Activated CD8-positive, alpha-beta memory T cell treated with anti-CD3 and anti-CD28 coated beads, Interleukin-2, amount 10 ng/mL, durations not matched to agents 7 days and 5 days (primary cell): ENCODE measurements around the gene TMEM131L. TPM values are rescaled to one million over a fixed set of nuclear protein-coding genes. Genes with fewer than 3 reads are reported as not detected.

Source experiments
- ATAC-seq: fragments of 150-1000 bp; cut with Tn5 transposase; one replicate; pipeline ENCODE4 v1.10.0; 2021; ENCODE audit warnings: moderate library complexity
- CTCF ChIA-PET: fragments of 350-600 bp; sonication (Branson Sonifier 250); formaldehyde crosslinking; loops from one replicate; lab custom pipeline; 2021; ENCODE audit warnings: antibody characterized with exemption; lab: Charles Lee
- DNase-seq: peaks from one replicate; pipeline ENCODE4 v3.0.0-alpha.2; 2020
- H3K27ac Mint-ChIP-seq: one replicate; pipeline ENCODE4 v1.8.0; 2021; ENCODE audit warnings: mild to moderate bottlenecking, mixed read lengths
- H3K27me3 Mint-ChIP-seq: one replicate; pipeline ENCODE4 v1.8.0; 2021; ENCODE audit warnings: mixed read lengths
- H3K36me3 Mint-ChIP-seq: one replicate; pipeline ENCODE4 v1.8.0; 2021; ENCODE audit warnings: mild to moderate bottlenecking, mixed read lengths
- H3K4me1 Mint-ChIP-seq: one replicate; pipeline ENCODE4 v1.8.0; 2021; ENCODE audit warnings: mixed read lengths
- H3K4me3 Mint-ChIP-seq: one replicate; pipeline ENCODE4 v1.8.0; 2021; ENCODE audit warnings: mild to moderate bottlenecking, moderate library complexity, mixed read lengths
- H3K9me3 Mint-ChIP-seq: one replicate; pipeline ENCODE4 v1.8.0; 2022; ENCODE audit warnings: low read depth, mixed read lengths
- total RNA-seq, 2 experiments: library from RNA; stranded (reverse); gene quantifications; one replicate each; pipeline ENCODE4 v1.2.3, GENCODE V29; 2021

TMEM131L gene
- total RNA-seq, 2 experiments from 2014 or later, result 29.2 to 34.0 TPM

- Mint-ChIP-seq H3K4me3 (no peak overlapping the region), H3K4me1 (peaks cover 6% of the 10 kb centered on the region), H3K9me3 (no peaks in the 10 kb centered on the region), H3K27me3 (no peaks in the 10 kb centered on the region), H3K36me3 (peaks cover 39% of the 10 kb centered on the region), H3K27ac (no peak overlapping the region)
- ATAC-seq, result no peak
- DNase-seq, result no peak
- CTCF ChIA-PET, result interaction anchor here (0.7 kb wide), 1 partner anchor 21 kb away, joined by 3 read pairs; no protein-coding TSS in a partner anchor
Observed at GRCh38 chr4:153622778-153623240, 156.6 kb downstream of the TMEM131L start.

GRCh38 chr4:153623491-153623890 is 157.3 kb downstream of the TMEM131L start:
- Mint-ChIP-seq H3K27me3 (no peaks in the 10 kb centered on the region), H3K36me3 (peaks cover 39% of the 10 kb centered on the region), H3K27ac (peak overlapping the region; percentile 6), H3K4me3 (no peak overlapping the region), H3K9me3 (no peaks in the 10 kb centered on the region), H3K4me1 (peaks cover 6% of the 10 kb centered on the region)
- ATAC-seq (no peak), DNase-seq (no peak)
- CTCF ChIA-PET, result no interaction called here

DNA sequence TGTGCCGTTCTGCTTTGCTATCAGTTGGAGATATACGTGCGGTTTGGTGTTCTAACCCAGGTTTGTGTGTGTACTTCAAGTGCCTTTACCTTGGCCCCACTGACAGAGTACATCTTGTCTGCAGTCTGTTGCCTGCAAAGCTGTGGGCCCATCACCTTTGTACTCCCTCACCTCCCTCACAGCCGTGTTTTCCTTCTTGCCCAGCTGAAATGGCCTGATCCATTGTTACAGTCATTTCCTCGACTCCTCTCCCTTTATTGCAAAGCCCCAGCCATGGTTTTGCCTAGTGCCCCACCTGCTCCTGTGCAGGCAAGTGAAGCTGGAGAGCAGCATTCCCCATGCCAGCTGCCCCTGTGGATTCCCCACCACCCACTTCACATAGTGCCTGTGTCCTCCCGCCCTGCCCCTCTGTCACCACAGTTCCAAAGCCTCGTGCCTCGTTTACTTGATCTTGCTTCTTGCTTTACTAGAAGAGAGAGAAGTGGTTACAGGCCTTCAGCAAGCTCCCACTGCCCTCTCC is 162.7 kb downstream of the TMEM131L start:
- no peaks in the 10 kb centered on the region for H3K27me3 Mint-ChIP-seq
- DNase-seq (no peak), ATAC-seq (no peak)
- no peaks in the 10 kb centered on the region for H3K4me1 Mint-ChIP-seq
- CTCF ChIA-PET, result interaction anchor here (0.7 kb wide), 1 partner anchor 15 kb away, joined by 3 read pairs; no protein-coding TSS in a partner anchor
- no peaks in the 10 kb centered on the region for H3K9me3 Mint-ChIP-seq
- peaks cover 52% of the 10 kb centered on the region for H3K36me3 Mint-ChIP-seq
- no peak overlapping the region for H3K27ac Mint-ChIP-seq
- no peak overlapping the region for H3K4me3 Mint-ChIP-seq

GRCh38 chr4:153629776-153630175 is 163.6 kb downstream of the TMEM131L start:
- CTCF ChIA-PET, result interaction anchor here (2.3 kb wide), 1 partner anchor 13 kb away, joined by 12 read pairs; no protein-coding TSS in a partner anchor
- no peaks in the 10 kb centered on the region for H3K9me3 Mint-ChIP-seq

GRCh38 chr4:153634738-153635353 is 168.7 kb downstream of the TMEM131L start:
- H3K27ac Mint-ChIP-seq, result no peak overlapping the region
- H3K4me1 Mint-ChIP-seq, result no peaks in the 10 kb centered on the region
- H3K9me3 Mint-ChIP-seq, result no peaks in the 10 kb centered on the region
- CTCF ChIA-PET, result interaction anchor here (1.0 to 3.2 kb wide), 9 partner anchors 9 to 289 kb away, joined by 3 to 19 read pairs (median 4); no protein-coding TSS in a partner anchor
- ATAC-seq, result no peak
- H3K36me3 Mint-ChIP-seq, result peaks cover 48% of the 10 kb centered on the region
- no peaks in the 10 kb centered on the region for H3K27me3 Mint-ChIP-seq
- DNase-seq, result no peak
- no peak overlapping the region for H3K4me3 Mint-ChIP-seq

More at GRCh38 chr4:153629776-153630175, 163.6 kb downstream of the TMEM131L start:
- H3K27me3 Mint-ChIP-seq, result no peaks in the 10 kb centered on the region
- H3K4me3 Mint-ChIP-seq, result no peak overlapping the region
- H3K4me1 Mint-ChIP-seq, result no peaks in the 10 kb centered on the region
- DNase-seq (no peak), ATAC-seq (no peak)
- H3K36me3 Mint-ChIP-seq, result peaks cover 55% of the 10 kb centered on the region
- H3K27ac Mint-ChIP-seq, result peak overlapping the region; percentile 3

DNA sequence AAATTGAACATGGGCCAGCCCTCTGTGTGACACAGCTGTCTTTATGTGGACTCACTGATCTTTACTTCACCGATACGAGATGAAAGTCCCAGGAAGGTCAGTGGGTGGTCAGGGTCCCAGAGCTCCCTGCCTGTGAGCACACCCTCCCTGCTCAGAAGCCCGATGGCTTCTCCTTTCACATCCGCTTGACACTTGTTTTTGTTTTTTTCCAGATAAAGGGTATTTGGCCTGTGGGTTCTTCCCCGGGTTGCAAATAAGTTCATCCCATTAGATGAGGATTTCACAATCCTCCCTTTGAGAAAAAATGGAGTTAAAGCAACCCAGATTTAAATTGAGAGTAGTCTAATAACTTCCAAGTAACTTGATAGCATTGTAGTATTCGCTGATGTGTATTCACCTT is 169.7 kb downstream of the TMEM131L start:
- H3K4me1 Mint-ChIP-seq, result no peaks in the 10 kb centered on the region
- H3K9me3 Mint-ChIP-seq, result no peaks in the 10 kb centered on the region
- H3K27me3 Mint-ChIP-seq, result no peaks in the 10 kb centered on the region
- no peak overlapping the region for H3K4me3 Mint-ChIP-seq
- ATAC-seq, result no peak
- peaks cover 38% of the 10 kb centered on the region for H3K36me3 Mint-ChIP-seq
- no peak for DNase-seq
- CTCF ChIA-PET, result interaction anchor here (0.6 to 2.0 kb wide), 3 partner anchors 11 to 114 kb away, joined by 3 to 7 read pairs (median 3); no protein-coding TSS in a partner anchor
- no peak overlapping the region for H3K27ac Mint-ChIP-seq

DNA sequence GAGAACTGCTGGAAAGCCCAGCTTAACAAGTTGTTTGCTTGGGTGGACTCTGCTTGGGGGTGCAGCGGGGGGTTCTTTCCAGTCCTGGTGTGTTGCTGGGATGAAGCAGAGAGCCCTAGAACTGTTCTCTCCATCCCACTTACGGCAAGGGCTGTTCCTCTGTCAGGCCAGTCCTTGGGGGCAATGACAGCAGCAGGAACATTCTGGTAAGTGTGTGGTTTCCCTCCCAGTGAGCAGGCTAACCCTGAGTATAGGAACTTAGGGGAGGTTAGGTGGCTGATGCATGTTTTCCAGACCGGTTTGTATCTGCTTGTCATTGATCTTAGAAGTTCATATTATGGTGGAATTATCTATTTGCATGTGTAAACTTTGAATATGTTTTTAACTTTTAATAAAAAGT is 171.0 kb downstream of the TMEM131L start:
- no peaks in the 10 kb centered on the region for H3K9me3 Mint-ChIP-seq
- H3K36me3 Mint-ChIP-seq, result peaks cover 31% of the 10 kb centered on the region
- CTCF ChIA-PET, result interaction anchor here (0.7 kb wide), 2 partner anchors 522 to 1231 kb away, joined by 3 to 6 read pairs; no protein-coding TSS in a partner anchor

DNA sequence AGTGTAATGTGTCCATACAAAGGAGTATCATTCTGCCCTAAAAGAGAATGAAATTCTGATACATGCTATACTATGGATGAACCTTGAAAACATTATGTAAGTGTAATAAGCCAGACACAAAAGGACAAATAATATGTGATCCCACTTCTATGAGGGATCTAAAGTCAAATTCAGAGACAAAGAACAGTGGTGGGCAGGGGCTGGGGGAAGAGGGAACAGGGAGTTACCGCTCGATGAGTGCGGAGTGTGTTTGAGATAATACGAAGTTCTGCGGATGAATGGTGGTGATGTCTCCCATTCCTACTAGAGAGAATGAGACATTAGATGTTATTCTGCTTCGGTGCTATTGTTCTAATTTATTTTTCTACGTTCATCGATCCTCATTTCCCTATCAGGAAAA is 171.9 kb downstream of the TMEM131L start:
- no peak for DNase-seq
- Mint-ChIP-seq H3K27me3 (no peaks in the 10 kb centered on the region), H3K4me1 (peaks cover 7% of the 10 kb centered on the region), H3K9me3 (no peaks in the 10 kb centered on the region), H3K27ac (no peak overlapping the region), H3K36me3 (peaks cover 23% of the 10 kb centered on the region), H3K4me3 (no peak overlapping the region)
- CTCF ChIA-PET, result no interaction called here
- no peak for ATAC-seq

More for the DNA sequence above, 171.0 kb downstream of the TMEM131L start:
- no peak for DNase-seq
- no peak overlapping the region for H3K4me3 Mint-ChIP-seq
- no peak overlapping the region for H3K27ac Mint-ChIP-seq
- peaks cover 5% of the 10 kb centered on the region for H3K4me1 Mint-ChIP-seq
- no peaks in the 10 kb centered on the region for H3K27me3 Mint-ChIP-seq
- no peak for ATAC-seq

DNA sequence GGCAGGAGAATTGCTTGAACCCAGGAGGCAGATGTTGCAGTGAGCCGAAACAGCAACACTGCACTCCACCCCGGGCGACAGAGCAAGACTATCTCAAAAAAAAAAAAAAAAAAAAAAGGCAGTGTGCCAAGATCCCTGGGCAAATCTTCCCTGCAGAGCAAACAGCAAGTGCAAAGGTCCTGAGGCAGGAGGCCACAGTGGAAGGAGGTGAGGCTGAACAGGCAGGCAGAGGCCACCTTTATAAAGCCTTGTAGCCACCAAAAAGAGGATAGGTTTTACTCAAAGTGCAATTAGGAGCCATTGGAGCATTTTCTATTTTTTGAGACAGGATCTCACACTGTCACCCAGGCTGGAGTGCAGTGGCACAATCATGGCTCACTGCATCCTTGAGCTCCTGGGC is 172.8 kb downstream of the TMEM131L start:
- DNase-seq, result no peak
- peaks cover 18% of the 10 kb centered on the region for H3K36me3 Mint-ChIP-seq
- H3K4me1 Mint-ChIP-seq, result peaks cover 11% of the 10 kb centered on the region
- no peak overlapping the region for H3K4me3 Mint-ChIP-seq
- H3K9me3 Mint-ChIP-seq, result no peaks in the 10 kb centered on the region
- CTCF ChIA-PET, result interaction anchor here (1.1 to 1.8 kb wide), 3 partner anchors 12 to 295 kb away, joined by 3 to 5 read pairs (median 4); partner anchors contain the start of gene MND1
- ATAC-seq, result no peak
- no peak overlapping the region for H3K27ac Mint-ChIP-seq
- H3K27me3 Mint-ChIP-seq, result no peaks in the 10 kb centered on the region

DNA sequence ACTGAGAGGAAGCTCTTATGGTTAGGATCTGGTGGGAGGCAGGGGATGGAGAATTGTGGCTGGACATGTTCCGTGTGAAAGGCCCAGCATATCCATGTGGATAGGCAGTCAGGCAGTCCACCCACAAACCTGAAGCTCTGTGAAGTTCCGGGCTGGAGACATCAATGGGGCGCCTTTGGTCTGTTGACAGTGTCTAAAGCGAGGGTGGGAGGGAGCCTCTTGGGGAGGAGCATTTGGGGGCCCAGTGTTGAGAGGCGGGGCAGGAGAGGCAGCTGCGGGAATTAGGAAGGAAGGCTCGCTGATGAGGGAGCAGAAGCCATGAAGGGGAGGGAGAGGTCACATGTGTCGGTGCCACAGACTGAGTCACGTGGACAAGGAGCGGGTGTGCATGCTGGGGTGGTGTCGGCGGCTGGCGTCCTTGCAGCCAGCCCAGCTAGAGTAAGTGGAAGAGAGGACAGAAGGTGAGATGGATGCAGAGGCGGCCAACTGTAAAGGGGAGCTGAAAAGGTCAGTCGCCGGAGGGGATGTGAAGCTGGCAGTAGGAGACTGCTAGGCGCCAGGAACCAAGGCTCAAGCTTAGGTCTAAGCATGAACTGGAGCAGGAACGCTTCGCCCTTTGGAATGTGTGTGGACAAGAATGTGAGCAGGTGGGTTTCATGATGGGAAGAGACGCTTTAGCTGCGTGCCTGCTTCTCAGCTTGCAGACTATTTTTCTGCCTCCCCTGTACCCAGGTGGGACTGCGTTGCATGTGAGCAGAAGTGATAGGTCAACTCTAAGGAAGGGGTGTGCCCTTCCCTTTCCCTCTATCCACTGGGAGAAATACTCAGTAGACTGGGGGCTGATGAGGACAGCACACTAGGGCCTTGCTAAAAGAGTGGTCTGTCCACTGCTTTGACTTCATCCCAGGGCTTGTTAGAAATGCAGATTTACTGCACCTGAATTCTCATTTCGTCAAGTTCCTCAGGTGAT is 174.0 kb downstream of the TMEM131L start:
- no peaks in the 10 kb centered on the region for H3K9me3 Mint-ChIP-seq
- H3K4me1 Mint-ChIP-seq, result peaks cover 11% of the 10 kb centered on the region
- H3K4me3 Mint-ChIP-seq, result no peak overlapping the region
- no peaks in the 10 kb centered on the region for H3K27me3 Mint-ChIP-seq
- no peak overlapping the region for H3K27ac Mint-ChIP-seq
- CTCF ChIA-PET, result interaction anchor here (1.1 to 1.8 kb wide), 3 partner anchors 11 to 296 kb away, joined by 3 to 5 read pairs (median 4); partner anchors contain the start of gene MND1
- ATAC-seq, result no peak
- H3K36me3 Mint-ChIP-seq, result peaks cover 10% of the 10 kb centered on the region
- DNase-seq, result no peak

DNA sequence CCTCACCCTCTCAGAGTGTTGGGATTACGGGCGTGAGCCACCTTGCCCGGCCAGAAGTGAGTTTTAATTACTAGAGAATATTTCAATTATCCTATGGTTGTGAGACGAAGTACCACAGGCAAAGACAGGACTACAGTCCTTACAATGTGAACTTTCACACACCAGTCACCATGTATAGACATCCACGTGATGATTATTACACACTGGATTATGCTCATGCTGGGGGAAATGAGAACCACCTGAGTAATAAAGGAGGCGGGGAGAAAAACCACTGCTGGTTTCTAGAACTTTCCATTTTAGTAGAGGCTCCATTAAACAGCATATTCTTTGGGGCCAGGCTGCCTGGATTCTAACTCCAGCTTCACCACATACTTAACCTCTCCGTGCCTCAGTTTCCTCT is 175.4 kb downstream of the TMEM131L start:
- DNase-seq, result no peak
- Mint-ChIP-seq H3K4me3 (no peak overlapping the region), H3K36me3 (no peaks in the 10 kb centered on the region), H3K27me3 (no peaks in the 10 kb centered on the region), H3K27ac (no peak overlapping the region), H3K4me1 (peaks cover 11% of the 10 kb centered on the region), H3K9me3 (no peaks in the 10 kb centered on the region)
- CTCF ChIA-PET, result interaction anchor here (4.3 kb wide), 1 partner anchor 298 kb away, joined by 71 read pairs; the partner anchor contains the start of gene MND1
- ATAC-seq, result no peak

DNA sequence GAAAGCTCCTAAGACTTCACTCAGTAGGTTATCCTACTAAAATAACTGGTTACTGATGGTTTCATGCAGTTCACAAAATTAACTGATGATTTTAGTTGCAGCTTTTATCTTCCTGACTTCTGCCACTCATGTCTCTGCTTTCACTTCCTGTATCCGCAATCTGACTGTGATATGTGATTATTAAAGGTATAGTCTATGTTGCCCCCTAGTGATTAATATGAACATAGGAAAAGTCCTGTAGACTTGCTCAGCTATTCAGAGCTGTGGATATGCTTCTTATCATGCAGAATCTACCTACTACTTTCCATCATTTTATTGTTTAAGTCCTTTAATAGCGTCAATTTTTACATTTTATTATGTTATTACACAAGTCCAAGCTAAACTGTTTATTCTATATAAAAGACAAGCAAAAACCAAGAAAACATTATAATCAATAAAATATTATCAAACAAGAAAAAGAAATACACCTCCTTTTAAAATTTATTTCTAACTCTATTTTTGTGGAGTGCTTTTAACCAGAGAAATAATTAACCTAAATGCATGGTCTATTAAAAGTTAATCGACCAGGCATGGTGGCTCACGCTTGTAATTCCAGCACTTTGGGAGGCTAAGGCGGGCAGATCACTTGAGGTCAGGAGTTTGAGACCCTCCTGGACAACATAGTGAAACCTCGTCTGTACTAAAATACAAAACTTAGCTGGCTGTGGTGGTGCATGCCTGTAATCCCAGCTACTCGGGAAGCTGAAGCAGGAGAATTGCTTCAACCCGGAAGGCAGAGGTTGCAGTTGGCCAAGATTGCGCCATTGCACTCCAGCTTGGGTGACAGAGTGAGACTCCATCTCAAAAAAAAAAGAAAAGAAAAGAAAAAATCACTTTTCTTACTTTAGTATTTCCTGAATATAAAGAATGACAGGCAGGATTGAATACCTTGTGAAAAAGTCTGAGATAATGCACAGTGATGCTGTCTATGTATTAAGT is 177.5 kb downstream of the TMEM131L start:
- no peaks in the 10 kb centered on the region for H3K36me3 Mint-ChIP-seq
- CTCF ChIA-PET, result interaction anchor here (0.5 to 4.3 kb wide), 39 partner anchors 8 to 907 kb away, joined by 3 to 71 read pairs (median 3); partner anchors contain the start of genes MND1, PLRG1 and TMEM131L
- H3K9me3 Mint-ChIP-seq, result no peaks in the 10 kb centered on the region
- H3K27me3 Mint-ChIP-seq, result no peaks in the 10 kb centered on the region
- H3K4me3 Mint-ChIP-seq, result no peak overlapping the region
- peaks cover 14% of the 10 kb centered on the region for H3K4me1 Mint-ChIP-seq
- peak; percentile 93 for ATAC-seq
- DNase-seq, result no peak
- peak overlapping the region; percentile 59 for H3K27ac Mint-ChIP-seq
